HG02678 (cell line): Measurements from ENCODE around the gene WDFY1.

ENCODE experiments used
- ATAC-seq: cut with Tn5 transposase; IDR thresholded peaks from one replicate; pipeline ENCODE4 v1.9.1; 2021; ENCODE audit warnings: mild to moderate bottlenecking, moderate library complexity; ENCODE audit not compliant: unreplicated experiment

WDFY1 gene

GRCh38 chr2:223932816-223933800 is 12.0 kb downstream of the WDFY1 start:
- ATAC-seq: no peak

DNA sequence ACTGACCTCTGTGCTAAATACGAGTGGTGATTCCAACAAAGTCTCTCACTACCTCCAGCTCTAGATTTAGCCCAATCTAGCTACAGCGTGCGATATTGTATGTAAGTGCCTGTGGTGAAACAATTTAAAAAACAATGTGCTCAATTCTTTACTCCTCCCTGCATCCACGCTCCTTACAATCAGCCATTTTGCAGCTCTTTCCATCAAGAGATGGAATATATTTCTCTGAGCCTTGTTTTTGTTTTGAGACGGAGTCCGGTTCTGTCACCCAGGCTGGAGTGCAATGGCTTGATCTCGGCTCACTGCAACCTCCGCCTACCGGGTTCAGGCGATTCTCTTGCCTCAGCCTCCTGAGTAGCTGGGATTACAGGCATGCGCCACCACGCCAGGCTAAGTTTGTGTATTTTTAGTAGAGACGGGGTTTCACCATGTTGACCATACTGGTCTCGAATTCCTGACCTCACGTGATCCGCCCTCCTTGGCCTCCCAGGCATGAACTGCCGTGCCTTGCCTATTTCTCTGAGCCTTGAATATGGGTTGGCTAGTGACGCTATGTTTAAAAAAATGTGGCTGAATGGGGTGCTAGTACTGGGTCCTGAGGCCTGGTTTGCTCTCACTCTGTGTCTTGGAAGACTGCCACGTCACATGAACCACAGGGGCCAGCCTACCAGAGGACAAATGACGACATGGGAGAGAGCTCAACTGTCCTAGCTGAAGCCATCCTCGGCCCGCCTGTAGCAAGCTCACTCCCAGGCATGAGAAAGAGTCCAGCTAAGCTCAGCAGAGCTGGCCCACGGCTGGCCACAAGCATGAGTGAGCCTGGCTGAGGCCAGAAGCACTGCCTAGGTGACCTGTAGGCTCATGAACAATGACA is 14.8 kb downstream of the WDFY1 start:
- ATAC-seq: no peak

DNA sequence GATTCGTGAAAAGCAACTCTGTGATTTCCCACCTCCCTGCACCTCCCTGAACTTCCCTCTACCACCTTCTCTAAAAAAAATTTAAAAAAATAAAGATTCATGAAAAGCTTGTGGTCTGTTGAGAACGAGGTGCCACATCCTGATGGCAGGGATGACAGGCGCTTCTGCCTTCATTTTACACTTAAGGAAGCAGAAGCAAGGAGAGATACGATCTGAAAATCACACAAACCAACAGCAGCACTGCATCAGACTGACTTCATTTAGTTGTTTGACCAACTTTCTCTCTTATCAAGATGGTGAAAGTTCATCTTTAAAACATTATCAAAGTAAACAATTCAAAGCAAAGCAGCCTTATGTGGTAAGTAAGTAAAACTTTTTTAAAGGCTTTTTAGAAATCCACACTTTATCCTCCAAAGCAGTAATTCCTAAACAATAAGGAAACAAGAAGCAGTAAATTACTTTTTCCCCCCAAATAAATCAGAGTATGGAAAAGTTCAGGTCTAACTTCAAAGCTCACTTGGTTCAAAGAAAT is 15.5 kb downstream of the WDFY1 start:
- no peak for ATAC-seq

- ATAC-seq: no peak
These were observed 16.8 kb downstream of the WDFY1 start for GRCh38 chr2:223928113-223929006.

DNA sequence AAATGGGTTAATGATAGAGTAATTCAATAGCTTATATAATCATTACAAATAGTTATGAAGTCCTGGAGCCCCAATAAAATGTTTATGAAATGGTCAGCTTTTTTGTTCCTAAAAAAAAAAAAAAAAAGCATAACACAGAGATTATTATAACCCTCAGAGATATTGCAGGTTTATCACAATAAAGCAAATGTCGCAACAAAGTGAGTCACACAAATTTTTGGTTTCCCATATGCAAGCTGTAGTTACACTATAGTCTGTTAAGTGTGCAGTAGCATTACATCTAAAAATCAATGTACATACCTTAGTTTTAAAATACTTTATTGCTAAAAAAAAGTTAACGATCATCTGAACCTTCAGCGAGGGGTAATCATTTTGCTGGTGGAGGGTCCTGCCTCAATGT is 20.0 kb downstream of the WDFY1 start:
- no peak for ATAC-seq

DNA sequence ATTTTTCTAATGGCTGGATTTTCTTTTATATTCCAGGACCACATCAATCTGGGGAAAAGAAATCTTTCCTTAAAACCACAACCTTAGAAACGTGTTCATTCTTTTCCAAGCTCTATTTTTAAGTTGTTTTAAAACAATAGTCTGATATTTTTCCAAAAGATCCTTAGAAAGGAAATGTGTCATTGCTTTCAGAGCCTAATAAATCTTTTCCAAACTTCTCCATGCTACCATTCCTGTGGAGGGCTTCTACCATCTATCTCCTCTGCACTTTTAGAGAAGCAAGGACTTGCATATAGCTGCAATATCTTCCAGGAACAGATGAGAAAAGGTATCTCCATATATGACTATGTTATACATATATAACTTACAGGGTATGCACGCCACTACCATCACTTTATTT is 21.2 kb downstream of the WDFY1 start:
- ATAC-seq: no peak

DNA sequence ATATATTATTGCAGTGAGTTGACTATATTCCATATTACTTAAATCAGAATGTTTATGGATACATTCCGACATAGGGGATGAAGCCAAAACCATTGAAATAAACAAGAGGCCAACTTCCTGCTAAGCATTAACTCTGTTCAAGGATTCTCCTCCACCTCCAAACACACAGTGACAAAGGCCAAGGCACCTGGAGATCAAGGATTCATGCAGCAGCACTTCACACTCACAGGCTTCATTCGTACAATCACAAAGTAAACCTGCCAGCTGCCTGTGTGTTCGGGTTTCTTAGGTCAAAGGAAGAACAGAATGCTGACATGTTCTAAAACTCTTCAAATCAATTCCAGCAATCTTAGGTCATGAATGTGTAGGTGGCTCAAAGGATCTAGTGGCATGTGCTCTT is 22.8 kb downstream of the WDFY1 start:
- ATAC-seq: no peak

GRCh38 chr2:223921204-223921603 is 23.9 kb downstream of the WDFY1 start:
- ATAC-seq: no peak

GRCh38 chr2:223920109-223920508 is 25.0 kb downstream of the WDFY1 start:
- ATAC-seq: no peak

GRCh38 chr2:223918671-223919134 is 26.4 kb downstream of the WDFY1 start:
- no peak for ATAC-seq

- no peak for ATAC-seq
These were observed 28.8 kb downstream of the WDFY1 start for GRCh38 chr2:223916181-223916920.

- no peak for ATAC-seq
These were observed 30.1 kb downstream of the WDFY1 start for GRCh38 chr2:223915071-223915470.

GRCh38 chr2:223914324-223914723 is 30.8 kb downstream of the WDFY1 start:
- no peak for ATAC-seq

DNA sequence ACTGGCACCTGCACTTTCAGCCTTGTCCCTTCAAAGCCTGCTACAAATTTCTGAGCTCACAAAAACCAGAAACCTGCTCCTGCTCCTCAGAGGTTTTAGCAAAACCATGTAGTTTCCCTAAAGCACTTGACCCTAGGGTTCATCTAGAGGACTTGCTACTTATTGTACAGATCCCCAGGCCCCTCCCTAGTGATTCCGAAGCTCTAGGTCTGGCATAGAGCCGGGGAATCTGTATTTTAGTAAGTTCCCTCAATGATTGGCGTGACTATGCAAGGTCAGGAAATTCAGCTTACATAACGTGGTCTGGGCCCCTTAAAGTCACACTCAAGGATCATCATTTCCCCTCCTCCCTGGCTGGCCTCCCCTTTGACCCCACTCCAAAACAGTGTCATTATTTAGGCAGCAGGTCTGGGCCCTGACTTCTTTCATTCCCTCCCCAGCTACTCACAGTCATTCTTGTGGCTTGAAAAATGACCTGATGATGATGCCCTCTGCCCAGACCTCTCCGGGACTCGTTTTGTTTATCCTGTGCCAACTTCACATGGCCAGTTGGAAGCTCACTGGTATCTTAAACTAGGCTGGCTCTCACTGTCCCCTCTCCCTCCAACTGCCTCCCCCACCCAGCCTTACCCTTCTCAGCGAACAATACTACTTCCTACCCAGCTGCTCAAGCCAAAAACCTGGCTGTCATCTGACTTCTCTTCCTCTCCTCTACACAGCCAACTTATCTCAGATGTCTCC is 36.0 kb downstream of the WDFY1 start:
- no peak for ATAC-seq

- ATAC-seq: no peak
These were observed 36.7 kb downstream of the WDFY1 start for GRCh38 chr2:223908304-223908998.

- no peak for ATAC-seq
These were observed 39.1 kb downstream of the WDFY1 start for GRCh38 chr2:223905996-223906395.

DNA sequence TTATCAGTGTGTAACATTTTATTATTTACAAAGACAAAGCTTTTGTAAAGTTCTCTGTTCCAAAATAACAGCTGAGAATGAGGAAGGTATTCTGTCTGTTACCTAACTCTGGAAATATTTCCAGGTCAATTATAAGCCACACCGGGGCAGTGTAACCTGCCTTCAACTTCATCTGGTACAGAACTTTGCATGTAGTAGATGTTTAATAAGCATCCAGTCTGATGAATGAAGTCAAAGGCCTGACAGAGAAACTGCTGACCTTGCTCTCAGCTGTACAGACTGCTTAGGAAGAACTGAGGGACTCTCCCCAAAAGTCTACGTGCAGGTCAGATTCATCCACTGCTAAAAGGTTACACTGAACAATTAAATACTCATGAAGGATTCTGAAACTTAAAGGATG is 43.3 kb downstream of the WDFY1 start:
- ATAC-seq: no peak

DNA sequence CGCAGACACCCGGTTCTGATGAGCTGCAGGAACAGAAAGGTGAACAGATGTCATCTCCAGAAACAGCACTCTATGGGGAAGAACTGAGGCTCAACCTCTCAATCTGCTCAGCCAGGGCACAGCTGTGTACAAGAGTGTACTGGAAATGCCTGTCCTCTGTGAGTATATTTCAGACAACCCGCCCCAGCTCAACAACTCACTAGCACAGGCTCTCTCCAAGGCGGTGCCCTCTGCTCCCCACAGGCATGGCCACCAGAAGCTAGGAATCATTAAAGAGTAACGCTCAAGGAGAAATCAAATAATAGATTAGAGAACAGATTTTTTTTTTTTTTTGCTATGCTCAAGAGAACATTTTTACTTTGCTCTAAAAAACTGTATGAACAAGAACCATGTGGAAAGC is 43.8 kb downstream of the WDFY1 start:
- ATAC-seq: no peak
